Stimulated activated CD8-positive, alpha-beta memory T cell treated with anti-CD3 and anti-CD28 coated beads, Interleukin-15, amount 100 ng/mL, for 24 hours (primary cell): ENCODE measurements around the gene RELN.

Experiments
- DNase-seq: peaks from one replicate; pipeline ENCODE4 v3.0.0-alpha.2; 2020; ENCODE audit warnings: low read depth

RELN gene

DNA sequence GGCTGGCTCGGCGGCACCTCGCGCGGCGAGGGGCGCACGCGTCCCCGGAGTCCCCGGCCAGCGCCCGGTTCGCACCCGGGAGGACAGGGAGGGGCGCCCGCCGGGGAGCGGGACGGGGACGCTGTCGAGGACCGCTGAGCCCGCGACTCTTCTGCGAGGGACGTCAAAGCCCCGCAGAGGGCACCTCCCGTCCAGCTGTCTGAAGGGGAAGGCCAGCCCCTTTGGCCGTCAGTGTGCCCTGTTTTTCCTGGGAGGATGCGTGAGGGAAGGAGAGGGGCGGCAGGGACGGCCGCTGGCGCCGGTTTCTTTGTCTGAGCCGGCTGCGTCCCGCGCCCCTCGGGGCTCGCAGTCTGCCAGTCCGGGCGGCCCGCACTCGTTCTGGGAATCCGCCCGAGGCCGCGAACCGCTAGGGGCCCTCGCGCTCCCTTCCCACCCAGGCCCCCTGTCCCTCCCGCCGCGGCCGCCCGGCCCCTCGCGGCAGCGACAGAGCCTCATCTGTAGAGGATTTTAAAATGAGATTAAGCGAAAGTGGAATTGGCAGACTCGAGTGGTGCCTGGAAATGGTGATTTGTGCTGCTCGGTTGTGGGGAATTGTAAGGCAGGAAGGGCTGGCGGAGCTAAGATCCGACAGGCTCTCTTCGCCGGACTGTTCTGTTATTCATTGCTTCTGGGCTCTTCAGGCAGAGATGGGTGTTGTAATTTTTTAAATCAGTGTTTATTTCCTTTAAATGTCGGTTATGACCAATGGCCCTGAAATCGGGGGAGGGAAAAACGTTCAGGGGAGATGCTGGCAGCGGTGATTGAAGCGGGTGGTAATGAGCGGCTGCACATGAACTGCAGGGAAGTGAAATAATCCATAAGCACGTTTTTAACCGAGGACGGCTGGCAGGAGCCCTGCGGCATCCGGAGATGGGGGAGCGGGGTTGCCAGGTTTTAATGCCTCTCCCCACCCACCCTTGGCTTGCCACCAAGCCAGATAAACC lies 618 bp upstream of the RELN start:
- DNase-seq, result no peak

DNA sequence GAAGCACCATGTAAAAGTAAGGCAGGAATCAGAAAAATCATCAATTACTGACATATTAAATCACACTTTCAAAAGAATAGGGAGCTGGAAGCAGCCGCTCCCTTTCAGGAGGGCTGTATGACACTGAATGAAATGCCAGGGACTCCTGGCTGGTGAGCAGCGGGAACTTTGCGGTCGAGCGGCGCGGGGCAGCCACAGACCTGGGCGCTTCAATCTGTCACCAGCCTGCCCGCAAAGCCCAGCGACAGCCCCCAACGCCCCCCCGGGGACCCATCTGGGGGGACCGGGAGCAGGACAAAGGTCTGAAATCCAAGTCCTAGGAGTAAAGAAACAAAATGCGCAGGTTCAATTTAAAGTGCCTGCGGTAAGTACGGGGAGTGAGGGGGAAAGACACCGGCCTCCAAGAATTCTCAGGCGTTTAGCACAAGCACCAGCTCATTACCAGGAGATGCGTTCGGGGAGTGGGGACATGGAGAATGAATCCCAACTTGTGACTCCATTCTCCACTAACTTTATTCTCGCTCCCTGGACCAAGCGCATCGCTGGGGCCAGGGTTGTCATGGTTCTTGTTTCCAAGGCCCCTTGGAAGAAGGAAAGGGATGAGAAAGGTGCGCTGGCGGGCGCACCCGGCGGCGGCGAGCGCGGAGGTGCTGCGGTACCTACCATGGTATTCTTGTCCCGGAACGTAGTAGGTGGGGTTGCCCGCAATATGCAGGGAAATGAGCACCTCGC lies 824 bp downstream of the RELN start:
- no peak for DNase-seq

DNA sequence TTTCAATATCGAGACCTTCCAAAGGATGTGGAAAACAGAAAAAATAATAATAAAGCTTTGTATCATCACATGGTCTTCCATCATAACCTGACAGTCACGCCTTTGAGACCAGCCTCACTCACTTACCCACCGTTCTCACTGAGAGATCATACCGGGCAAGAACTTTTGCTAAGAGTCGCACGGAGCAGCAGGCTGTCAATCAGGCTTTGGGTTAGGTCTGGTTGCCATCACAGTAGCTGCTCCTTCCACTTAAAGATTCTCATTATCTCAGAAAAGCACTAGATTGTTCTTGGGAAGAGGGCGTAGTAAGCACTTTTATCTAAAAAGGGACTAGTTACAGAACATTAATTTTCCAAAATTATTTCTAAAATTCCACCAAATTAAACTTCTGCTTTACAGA lies 2.0 kb downstream of the RELN start:
- DNase-seq, result no peak

GRCh38 chr7:103985565-103986126 lies 3.8 kb downstream of the RELN start:
- DNase-seq, result no peak

GRCh38 chr7:103984050-103984449 lies 5.4 kb downstream of the RELN start:
- no peak for DNase-seq

DNA sequence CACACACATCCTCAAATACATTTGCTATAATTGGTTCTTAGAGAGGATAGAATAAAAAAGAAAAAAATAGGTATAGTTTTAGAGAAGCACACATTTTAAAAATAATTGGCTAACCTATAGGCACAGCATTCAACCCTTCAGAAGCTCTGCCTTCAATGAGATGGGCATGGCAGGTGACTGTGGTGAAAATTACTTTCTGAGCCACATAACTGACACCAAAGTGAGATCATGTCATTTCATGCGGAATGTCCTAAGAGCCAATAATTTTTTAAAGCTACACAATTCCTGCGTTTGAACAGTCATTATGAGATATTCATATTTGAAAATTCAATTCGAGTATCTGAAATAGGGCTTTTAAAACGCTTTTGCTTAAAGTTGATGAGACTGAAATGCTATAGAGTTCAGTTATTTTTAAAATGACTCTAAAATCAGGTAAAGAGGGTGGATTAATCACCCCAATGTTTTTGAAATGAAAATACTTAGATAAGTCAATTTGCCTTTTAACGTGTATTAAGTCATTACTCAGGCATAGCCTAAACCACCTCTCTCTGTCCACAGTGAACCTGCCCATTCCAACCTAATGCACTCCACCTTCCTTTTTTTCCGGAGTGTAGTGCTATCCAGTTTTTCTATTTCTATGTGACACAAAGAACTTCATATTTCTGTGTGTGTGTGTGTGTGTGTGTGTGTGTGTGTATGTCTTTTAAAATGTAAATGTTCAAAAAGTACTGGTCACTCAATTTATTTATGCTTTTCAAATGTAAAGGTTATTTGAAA lies 6.1 kb downstream of the RELN start:
- no peak for DNase-seq

- no peak for DNase-seq
Measured at GRCh38 chr7:103981003-103981423, 8.4 kb downstream of the RELN start.

DNA sequence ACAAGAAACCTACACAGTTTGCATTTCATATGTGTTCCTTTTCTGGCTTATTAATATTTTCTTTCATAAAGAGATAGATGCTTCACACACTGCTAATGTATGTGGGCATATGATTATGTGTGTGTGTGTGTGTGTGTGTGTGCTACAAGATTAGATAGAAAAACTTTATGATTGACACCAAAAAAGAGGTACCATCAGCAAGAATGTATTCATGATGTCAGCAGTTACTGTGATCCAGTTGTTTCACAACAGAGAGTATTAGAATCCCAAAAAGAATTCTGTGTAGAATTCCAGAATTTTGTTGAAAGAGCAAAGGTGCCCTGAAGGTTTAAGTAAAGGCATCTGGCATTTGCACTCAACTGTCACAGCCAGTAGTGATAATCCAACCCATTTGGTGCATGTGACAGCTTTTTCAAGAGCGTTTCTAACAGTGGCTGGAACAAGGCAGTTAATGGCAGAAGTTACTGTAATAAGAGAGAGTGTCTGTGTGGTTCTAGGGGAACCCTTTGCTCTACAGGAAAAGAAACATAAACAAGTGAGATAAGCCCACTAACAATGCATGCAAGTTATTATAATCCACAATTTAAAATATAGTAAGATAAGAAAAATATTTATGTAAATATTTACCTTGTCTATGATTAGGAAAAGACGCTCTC lies 16.6 kb downstream of the RELN start:
- no peak for DNase-seq

DNA sequence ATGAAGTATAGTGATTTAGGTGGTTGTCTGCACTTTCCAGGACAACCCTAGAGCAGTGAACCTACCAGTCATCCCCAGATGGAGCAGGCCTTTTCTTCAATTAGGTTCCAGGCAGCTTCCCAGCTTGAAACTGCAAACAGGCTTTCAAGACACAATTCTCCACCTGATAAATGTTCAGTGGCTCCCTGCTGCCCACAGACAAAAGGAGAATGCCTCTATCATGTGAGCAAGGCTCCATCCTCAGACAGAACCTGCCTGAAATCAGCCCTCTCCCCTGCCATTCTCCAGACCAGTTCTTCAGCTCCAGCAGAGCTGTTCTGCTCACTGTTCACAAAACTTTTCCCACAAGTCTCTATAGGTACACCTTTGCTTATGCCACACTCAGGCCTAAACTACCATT lies 22.1 kb downstream of the RELN start:
- DNase-seq, result no peak

DNA sequence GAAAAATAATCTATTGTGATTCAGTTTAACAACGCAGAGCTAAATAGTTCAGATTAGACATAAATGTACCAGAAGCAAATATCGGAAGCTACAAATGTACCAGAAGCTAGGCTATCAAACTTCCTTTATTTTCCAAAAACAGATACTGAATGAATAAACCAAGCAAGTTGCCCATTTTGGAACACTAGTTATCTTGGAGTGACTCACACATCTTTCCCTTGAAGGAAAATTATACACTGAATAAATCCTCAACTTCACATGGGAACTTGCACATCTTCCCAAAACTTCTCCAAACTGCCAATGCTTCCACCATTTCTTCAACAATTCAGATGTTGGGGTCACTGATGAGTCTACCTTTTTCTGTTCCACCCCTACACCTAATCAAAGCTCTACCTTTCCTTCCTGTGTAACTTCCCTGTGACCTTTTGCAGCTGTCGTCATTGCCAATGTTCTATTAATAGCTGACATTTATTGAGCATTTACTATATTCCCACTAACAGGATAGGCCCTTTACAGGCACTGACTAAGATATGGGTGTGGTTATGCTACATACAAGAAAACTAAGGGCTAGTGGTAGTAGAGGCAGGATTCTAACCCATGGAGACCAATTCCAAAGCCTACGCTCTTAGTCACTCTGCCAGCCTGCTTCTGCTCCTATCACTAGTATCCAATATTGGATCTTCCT lies 22.7 kb downstream of the RELN start:
- DNase-seq, result no peak

DNA sequence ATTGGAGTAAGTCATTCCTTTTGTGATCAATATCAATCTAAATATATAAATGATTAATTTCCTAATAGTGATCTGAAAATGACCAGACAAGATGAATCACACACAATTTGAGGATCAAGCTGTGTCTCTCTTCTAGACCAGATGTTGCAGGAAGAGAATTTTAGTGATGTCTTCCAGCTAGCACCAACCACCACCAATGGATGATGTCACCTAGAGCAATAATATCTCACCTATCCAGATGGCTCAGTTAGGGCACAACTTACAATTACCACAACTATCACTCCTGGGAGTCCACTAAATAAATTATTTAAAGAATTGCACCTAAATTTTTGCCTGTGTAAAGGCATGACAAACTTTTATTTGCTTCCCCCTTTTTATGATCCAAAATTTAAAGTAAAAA lies 25.2 kb downstream of the RELN start:
- no peak for DNase-seq

DNA sequence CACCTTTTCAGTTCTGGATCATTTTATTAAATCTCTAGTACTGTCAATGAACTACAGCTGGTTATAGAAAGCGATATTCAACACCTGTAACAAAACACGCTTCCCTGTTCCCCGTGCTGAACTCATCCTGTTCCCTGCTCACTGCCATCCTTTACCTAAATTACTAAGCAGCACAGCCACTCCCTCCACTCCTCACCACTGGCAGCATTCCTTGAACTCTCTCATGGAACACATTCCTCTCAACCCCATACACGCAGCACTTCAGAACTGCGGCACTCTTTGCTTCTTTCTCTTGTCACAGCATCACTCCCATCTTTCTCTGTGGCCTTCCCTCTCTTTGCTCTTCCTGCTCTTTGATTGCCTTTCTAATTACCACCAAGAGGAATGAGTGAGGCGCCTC lies 27.4 kb downstream of the RELN start:
- DNase-seq, result no peak

DNA sequence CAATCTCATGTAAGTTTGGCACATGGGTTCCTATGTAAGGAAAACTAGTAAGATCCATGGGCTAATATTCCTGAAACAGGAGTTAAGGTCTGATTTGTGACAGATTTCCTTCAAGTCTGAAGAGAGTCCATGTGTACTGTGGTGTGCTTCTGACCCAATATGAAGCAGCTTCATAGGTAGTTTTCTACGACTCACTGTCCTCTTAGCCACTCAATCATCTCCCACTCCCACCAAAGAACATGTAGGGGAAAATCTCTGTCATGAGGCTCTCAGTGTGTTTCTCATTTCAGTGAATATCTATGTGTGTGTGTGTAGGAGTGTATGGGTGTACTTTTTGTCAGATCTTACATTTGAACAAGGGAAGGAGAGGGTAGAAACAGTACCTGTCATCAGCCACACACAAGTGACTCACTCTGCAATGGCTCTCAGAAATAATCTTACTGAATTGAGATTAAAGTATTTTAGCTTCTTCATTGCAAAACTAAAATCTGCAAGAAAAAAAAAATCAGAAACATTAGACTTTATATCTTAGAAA lies 31.1 kb downstream of the RELN start:
- no peak for DNase-seq

- no peak for DNase-seq
Measured at GRCh38 chr7:103955985-103956384, 33.5 kb downstream of the RELN start.

DNA sequence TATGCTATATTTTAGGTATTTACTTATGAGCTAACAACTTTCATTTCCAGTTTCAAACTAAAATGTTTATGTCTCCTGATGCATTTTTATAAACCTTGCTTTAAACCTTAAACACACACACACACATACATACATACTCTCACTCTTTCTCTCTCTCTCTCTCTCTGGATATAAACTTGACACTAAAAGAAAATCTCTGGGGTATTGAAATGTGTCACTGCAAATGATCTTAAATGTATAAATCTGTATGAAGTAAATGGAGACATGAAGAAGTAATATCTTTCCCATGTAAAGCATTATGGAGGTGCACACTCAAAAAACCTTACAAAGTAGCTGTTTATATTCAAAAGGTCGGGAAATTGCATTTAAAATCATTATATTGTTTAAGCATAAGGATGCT lies 37.0 kb downstream of the RELN start:
- DNase-seq, result no peak

GRCh38 chr7:103951311-103951710 lies 38.1 kb downstream of the RELN start:
- no peak for DNase-seq

GRCh38 chr7:103949374-103949773 lies 40.1 kb downstream of the RELN start:
- no peak for DNase-seq

GRCh38 chr7:103947026-103947655 lies 42.3 kb downstream of the RELN start:
- DNase-seq, result no peak

GRCh38 chr7:103944230-103944900 lies 45.1 kb downstream of the RELN start:
- DNase-seq, result no peak

DNA sequence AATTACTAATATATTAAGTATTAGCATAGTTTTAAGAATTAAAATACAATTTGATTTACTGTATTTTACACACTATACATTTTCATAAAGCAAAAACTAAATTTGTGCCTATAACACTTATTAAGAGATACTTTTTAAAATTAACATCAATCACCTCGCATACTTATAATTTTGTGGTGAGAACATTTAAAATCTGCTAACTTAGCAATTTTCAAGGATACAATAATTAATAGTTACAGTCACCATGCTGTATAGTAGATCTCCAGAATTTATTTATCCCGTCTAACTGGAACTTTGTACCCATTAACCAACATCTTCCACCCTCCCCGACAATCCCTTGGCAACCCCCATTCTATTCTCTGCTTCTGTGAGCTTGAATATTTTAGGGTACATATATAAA lies 47.5 kb downstream of the RELN start:
- DNase-seq, result no peak
